HEK293 (cell line): ENCODE data around the gene BBOF1.

Experiments
- CTCF ChIP-seq: fragments of 450-650 bp; formaldehyde crosslinking; IDR thresholded peaks from 2 replicates; pipeline ENCODE4 v1.5.1; 2016; ENCODE audit warnings: missing biosample characterization, missing genetic modification characterization
- ZNF175 ChIP-seq: fragments of 450-650 bp; formaldehyde crosslinking; IDR thresholded peaks from 2 replicates; pipeline ENCODE4 v1.5.1; 2016; ENCODE audit warnings: missing biosample characterization, missing genetic modification characterization
- ZNF704 ChIP-seq: fragments of 450-650 bp; formaldehyde crosslinking; IDR thresholded peaks from 2 replicates; pipeline ENCODE4 v1.5.1; 2016; ENCODE audit warnings: missing biosample characterization, missing genetic modification characterization

- no peak for TF ChIP-seq ZNF175 (tag by site-specific recombination)
- TF ChIP-seq CTCF: no peak
- no peak for TF ChIP-seq ZNF704
These were observed 45.7 kb downstream of the BBOF1 start for GRCh38 chr14:74064883-74065282.
